ENCODE results near the gene FEM1A. TPM values are rescaled to one million over a fixed set of nuclear protein-coding genes. Genes with fewer than 3 reads are reported as not detected.
A peak's percentile ranks its signal among the peaks of the same experiment; 100 is the strongest.
"Not testable (repeated sequence)": the region's sequence is repeated elsewhere in the genome, so short reads cannot be mapped to it uniquely, and the experiment has no call there.

FEM1A gene, protein sequence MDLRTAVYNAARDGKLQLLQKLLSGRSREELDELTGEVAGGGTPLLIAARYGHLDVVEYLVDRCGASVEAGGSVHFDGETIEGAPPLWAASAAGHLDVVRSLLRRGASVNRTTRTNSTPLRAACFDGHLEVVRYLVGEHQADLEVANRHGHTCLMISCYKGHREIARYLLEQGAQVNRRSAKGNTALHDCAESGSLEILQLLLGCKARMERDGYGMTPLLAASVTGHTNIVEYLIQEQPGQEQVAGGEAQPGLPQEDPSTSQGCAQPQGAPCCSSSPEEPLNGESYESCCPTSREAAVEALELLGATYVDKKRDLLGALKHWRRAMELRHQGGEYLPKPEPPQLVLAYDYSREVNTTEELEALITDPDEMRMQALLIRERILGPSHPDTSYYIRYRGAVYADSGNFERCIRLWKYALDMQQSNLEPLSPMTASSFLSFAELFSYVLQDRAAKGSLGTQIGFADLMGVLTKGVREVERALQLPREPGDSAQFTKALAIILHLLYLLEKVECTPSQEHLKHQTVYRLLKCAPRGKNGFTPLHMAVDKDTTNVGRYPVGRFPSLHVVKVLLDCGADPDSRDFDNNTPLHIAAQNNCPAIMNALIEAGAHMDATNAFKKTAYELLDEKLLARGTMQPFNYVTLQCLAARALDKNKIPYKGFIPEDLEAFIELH
- 10 to 100 TPM; 31.8 to 35.8 (median 34.7) TPM for total RNA-seq

DNA sequence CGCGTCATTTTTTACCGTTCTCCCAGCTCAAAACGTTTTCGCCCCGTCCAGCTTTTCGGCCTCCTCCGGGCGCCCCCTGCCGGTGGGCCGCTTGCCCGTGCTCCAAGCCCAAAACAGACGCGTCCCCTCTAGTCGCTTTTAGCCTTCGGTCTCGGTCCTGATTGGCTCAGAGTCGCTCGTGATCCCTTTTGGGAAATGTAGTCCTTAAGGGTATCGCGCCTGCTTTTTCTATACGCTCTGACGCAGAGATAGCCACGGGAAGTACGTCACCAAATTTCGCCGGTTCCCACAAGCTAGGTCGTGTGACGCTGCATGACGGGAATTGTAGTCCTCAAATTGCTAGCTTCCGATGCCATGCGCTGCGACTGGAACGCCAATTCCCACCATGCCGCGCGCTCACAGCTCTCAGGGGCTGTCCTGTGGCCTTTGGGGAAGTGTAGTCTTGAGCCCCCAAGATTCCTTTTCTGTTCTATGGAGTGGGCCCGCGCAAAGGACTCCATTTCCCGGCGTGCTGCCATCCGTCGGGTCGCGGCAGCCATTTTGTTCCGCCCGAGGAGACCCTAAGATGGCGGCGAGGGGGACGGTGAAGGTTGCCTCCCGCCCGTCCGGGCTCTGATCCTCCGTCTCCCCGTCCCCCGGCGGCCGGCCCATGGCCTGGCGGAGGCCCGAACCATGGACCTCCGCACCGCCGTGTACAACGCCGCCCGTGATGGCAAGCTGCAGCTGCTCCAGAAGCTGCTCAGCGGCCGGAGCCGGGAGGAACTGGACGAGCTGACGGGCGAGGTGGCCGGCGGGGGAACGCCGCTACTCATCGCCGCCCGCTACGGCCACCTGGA is at the start of gene FEM1A:
TSS of gene FEM1A (plus strand) at position 552 of the 836 bp plus-strand sequence. CDS start at position 673, 121 bp downstream.
- Mint-ChIP-seq H3K4me1 (ENCODE audit: low read depth) (peaks cover 35% of the 10 kb centered on the region), H3K27me3 (ENCODE audit: low read depth) (peaks cover 2% of the 10 kb centered on the region), H3K9me3 (no peaks in the 10 kb centered on the region), H3K4me3 (peak within 1 kb of the TSS; percentile 85), H3K36me3 (ENCODE audit: insufficient read depth) (peaks cover 8% of the 10 kb centered on the region)
- ATAC-seq (peak; percentile 96 to 97), DNase-seq (peak; percentile 96)

DNA sequence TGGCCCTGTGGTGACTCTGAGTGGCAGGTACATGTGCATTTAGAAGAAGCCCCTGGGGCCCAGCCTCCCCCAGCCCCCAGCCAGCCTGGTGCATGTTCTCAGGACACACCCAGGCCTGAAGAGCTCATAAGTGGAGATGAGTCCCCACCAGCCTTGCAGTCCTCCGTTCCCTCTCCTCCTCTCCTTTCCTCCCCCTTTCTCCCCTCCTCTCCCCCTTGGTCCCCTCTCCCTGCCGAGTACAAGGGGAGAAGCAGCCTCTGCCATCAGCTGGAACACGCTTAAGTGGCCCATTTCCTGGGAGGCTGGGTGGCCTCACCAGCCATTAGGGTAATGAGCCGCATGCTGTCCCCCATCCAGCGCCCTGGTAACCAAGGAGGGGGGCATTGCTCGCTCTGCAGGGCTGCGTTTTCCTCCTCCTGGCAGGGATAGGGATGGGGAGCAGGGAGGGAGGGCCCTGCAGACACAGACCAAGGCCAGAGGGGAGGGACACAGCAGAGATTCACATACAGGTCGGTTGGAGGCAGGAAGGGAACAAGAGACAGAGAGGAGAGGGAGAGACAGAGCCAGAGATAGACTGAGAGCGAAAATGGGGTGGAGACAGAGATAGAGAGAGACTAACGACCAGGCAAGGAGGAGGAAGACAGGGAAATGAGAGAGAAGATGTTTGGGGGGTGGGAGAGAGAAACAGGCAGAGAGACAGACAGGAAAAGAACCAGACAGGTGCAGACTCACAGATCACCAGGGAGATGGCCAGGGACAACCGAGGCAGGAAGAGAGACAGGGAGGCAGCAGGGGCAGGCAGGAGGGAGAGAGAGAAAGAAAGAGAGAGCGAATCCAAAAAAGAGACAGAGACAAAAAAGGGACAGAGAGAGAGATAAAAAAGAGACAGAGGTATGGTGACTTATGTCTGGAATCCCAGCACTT is 48.5 kb upstream of the FEM1A start:
- no peak for ATAC-seq
- DNase-seq, result no peak
- no peak overlapping the region for H3K4me3 Mint-ChIP-seq
- peaks cover 26% of the 10 kb centered on the region for H3K27me3 Mint-ChIP-seq (ENCODE audit: low read depth)
- H3K36me3 Mint-ChIP-seq (ENCODE audit: insufficient read depth), result no peaks in the 10 kb centered on the region
- no peaks in the 10 kb centered on the region for H3K9me3 Mint-ChIP-seq
- no peaks in the 10 kb centered on the region for H3K4me1 Mint-ChIP-seq (ENCODE audit: low read depth)

DNA sequence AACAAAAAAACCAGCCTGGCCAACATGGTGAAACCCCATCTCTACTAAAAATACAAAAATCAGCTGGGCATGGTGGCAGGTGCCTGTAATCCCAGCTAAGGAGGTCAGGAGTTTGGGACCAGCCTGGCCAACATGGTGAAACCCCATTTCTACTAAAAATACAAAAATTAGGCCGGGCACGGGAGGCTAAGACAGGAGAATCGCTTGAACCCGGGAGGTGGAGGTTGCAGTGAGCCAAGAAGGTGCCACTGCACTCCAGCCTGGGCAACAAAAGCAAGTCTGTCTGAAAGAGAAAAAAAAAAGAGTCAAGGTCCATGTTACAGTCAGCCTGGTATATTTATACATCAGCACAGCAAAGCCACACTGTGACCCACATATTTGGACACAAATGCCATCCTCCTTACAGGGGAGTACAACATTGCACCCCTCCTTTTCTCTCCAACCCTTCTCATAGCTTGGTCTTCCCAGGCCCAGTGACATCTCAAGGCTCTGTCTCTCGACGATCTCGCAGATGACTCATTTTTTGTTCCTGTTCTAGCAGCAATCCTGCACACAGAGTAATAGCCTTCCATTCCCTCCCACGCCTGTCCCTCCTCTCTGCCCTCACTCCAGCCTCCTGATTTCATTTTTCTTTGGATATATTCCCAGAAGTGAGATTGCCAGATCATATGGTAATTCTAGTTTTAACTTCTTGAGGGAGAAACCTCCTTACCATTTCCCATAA is 46.9 kb upstream of the FEM1A start:
- ATAC-seq, result no peak
- no peak for DNase-seq
- H3K4me1 Mint-ChIP-seq (ENCODE audit: low read depth), result no peaks in the 10 kb centered on the region

DNA sequence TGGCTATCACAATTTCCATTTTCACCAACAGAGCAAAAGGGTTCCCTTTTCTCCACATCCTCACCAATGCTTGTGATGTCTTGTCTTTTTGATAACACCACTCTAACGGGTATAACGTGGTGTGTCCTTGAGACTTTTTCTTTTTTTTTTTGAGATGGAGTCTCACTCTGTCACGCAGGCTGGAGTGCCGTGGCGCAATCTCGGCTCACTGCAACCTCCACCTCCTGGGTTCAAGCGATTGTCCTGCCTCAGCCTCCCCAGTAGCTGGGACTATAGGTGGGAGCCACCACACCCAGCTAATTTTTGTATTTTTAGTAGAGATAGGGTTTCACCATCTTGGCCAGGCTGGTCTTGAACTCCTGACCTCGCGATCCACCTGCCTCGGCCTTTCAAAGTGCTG is 46.4 kb upstream of the FEM1A start:
- not testable (repeated sequence) for H3K4me3 Mint-ChIP-seq; H3K9me3 Mint-ChIP-seq; DNase-seq; H3K36me3 Mint-ChIP-seq (ENCODE audit: insufficient read depth); H3K4me1 Mint-ChIP-seq (ENCODE audit: low read depth); ATAC-seq
- peaks cover 37% of the 10 kb centered on the region for H3K27me3 Mint-ChIP-seq (ENCODE audit: low read depth)

More for the DNA sequence above, 46.9 kb upstream of the FEM1A start:
- H3K9me3 Mint-ChIP-seq, result no peaks in the 10 kb centered on the region
- H3K36me3 Mint-ChIP-seq (ENCODE audit: insufficient read depth), result no peaks in the 10 kb centered on the region
- H3K27me3 Mint-ChIP-seq (ENCODE audit: low read depth), result peaks cover 33% of the 10 kb centered on the region
- H3K4me3 Mint-ChIP-seq, result no peak overlapping the region

DNA sequence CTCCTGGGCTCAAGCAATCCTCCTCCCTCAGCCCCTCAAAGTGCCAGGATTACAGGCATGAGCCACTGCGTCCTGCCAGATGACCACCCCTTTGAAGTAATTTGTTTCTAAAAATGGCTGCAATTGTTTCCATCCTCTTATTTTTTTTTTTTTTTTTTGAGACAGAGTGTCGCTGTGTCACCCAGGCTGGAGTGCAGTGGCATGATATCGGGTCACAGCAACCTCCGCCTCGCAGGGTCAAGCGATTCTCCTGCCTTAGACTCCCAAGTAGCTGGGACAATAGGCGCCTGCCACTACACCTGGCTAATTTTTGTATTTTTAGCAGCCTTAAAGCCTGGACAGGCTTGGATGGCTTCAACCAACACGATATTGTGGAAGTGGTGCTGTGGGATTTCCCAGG is 45.5 kb upstream of the FEM1A start:
- no peaks in the 10 kb centered on the region for H3K9me3 Mint-ChIP-seq
- no peaks in the 10 kb centered on the region for H3K4me1 Mint-ChIP-seq (ENCODE audit: low read depth)
- no peak overlapping the region for H3K4me3 Mint-ChIP-seq
- no peaks in the 10 kb centered on the region for H3K36me3 Mint-ChIP-seq (ENCODE audit: insufficient read depth)
- DNase-seq (no peak), ATAC-seq (no peak)
- H3K27me3 Mint-ChIP-seq (ENCODE audit: low read depth), result peaks cover 37% of the 10 kb centered on the region

DNA sequence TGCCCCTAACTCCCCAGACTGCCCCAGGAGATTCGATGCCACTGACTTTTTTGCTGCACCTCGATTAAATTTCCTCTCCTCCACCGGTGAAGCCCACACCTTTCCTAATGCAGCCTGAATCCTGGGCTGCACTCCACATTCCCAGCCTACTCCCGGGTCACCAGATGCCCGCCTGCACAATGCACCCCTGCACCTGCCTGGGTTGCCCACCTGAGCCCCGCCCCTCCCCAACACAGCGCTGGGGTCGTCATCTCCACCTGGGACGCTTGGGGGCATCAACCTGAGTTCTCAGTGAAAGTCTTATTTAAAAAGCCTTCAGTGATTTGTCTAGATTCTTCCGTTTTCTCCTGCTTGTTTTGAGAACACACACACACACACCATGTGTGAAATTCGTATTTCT is 43.3 kb upstream of the FEM1A start:
- ATAC-seq (no peak), DNase-seq (no peak)
- no peaks in the 10 kb centered on the region for H3K4me1 Mint-ChIP-seq (ENCODE audit: low read depth)
- H3K27me3 Mint-ChIP-seq (ENCODE audit: low read depth), result peaks cover 38% of the 10 kb centered on the region
- H3K36me3 Mint-ChIP-seq (ENCODE audit: insufficient read depth), result no peaks in the 10 kb centered on the region
- H3K9me3 Mint-ChIP-seq, result no peaks in the 10 kb centered on the region
- H3K4me3 Mint-ChIP-seq, result no peak overlapping the region

DNA sequence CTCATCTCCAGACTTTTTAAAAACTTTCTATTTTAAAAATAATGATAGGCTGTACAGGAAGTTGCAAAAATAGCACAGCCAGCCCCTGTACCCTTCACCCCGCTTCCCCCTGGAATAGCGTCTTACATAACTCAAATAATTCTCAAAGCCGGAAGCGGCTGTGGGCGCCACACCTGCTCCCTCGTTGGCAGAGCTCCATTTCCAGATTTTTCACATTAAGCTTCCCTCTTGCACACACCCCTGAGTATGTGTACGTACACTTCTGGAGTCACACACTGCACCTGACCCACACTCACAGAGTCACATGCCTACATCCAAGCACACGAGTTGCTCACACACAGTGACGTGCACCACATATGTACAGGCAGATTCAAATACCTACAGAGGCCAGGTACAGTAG is 42.9 kb upstream of the FEM1A start:
- ATAC-seq (no peak), DNase-seq (no peak)
- Mint-ChIP-seq H3K36me3 (ENCODE audit: insufficient read depth) (no peaks in the 10 kb centered on the region), H3K4me1 (ENCODE audit: low read depth) (no peaks in the 10 kb centered on the region), H3K27me3 (ENCODE audit: low read depth) (peaks cover 36% of the 10 kb centered on the region), H3K4me3 (no peak overlapping the region), H3K9me3 (no peaks in the 10 kb centered on the region)

DNA sequence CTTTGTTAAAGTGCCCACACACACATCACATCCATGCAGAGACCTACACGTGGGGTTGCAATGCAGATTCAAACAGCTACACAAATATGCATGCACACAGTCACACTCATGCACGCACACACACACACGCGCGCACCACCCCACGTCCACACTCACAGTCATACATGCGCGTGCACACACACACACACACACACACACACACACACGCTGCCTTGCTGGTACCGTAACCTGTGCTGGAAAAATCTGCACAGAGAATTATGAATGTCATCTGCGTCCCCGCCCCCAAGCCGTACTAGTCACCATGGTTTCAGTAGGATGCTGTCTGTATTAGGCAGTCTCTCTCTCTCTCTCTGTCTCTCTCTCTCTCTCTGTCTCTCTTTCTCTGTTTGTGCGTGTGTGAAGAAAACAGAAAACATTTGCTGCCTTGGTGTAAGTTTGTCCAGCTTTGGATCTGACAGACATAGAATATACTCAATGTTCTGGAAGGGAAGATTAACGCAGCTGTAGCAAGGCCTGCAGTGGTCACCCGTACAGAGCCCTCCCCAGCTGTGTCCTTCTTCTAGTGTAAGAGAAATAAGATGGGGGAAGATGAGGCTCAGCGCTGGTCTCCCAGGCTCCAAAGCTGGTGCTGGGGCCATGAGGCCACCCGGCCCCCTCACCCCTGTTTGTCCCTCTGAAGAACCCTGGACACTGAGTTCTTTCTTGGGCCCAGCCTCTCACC is 41.5 kb upstream of the FEM1A start:
- no peaks in the 10 kb centered on the region for H3K9me3 Mint-ChIP-seq
- H3K4me3 Mint-ChIP-seq, result no peak overlapping the region
- H3K4me1 Mint-ChIP-seq (ENCODE audit: low read depth), result no peaks in the 10 kb centered on the region
- DNase-seq, result no peak
- H3K36me3 Mint-ChIP-seq (ENCODE audit: insufficient read depth), result no peaks in the 10 kb centered on the region
- ATAC-seq, result no peak
- H3K27me3 Mint-ChIP-seq (ENCODE audit: low read depth), result peaks cover 38% of the 10 kb centered on the region

DNA sequence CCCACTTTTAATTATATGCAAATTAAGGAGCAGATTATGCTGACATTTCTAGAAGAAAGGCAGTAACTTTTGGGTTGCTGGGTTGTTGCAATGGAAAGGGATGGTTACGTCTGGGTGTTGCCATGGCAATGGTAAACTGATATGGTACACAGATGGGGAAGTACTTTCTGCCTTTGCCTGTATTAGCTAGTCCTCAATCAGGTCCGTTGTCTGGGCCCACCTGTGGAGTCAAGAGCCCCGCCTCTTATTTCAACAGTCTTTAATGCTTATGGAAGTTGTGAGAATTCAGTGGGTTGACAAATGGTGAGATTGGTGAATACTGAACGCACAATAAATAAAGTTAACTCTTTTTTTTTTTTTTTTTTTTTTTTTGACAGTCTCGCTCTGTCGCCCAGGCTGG is 37.3 kb upstream of the FEM1A start:
- Mint-ChIP-seq H3K4me3 (no peak overlapping the region), H3K4me1 (ENCODE audit: low read depth) (no peaks in the 10 kb centered on the region)
- no peak for ATAC-seq

DNA sequence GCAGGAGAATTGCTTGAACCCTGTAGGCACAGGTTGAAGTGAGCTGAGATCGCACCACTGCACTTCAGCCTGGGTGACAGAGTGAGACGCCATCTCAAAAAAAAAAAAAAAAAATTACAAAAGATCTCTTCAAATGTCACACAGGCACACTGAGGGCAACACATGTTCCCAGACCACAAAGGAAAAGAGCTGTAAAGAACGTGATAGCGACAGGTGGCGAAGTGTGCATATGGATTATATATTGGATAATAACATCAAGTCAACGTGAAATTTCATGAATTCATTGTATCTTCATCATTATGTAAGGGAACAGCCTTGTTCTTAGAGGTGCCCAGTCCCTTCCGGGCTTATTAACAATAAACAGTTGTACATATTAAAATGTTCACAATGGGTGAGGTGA is 36.1 kb upstream of the FEM1A start:
- Mint-ChIP-seq H3K4me3 (no peak overlapping the region), H3K9me3 (no peaks in the 10 kb centered on the region), H3K27me3 (ENCODE audit: low read depth) (peaks cover 38% of the 10 kb centered on the region), H3K4me1 (ENCODE audit: low read depth) (peaks cover 3% of the 10 kb centered on the region), H3K36me3 (ENCODE audit: insufficient read depth) (no peaks in the 10 kb centered on the region)
- ATAC-seq, result no peak
- DNase-seq, result no peak

More for the DNA sequence above, 37.3 kb upstream of the FEM1A start:
- Mint-ChIP-seq H3K9me3 (no peaks in the 10 kb centered on the region), H3K36me3 (ENCODE audit: insufficient read depth) (no peaks in the 10 kb centered on the region), H3K27me3 (ENCODE audit: low read depth) (peaks cover 36% of the 10 kb centered on the region)
- no peak for DNase-seq

DNA sequence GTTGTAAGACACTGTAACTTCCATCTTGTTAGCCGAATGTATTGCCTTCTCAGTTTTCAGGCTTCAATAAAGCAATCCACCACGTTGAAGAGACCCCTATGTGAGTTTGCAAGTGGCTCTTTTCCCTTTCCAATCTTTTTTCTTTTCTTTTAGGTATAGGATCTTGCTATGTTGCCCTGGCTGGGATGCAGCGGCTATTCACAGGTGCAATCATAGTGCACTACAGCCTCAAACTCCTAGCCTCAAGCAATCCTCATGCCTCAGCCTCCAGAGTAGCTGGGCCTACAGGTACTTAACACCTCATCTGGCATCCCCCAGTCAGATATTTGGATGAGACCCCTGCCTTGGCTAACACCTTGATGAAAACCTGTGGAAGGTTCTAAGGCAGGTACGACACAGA is 33.5 kb upstream of the FEM1A start:
- no peak for ATAC-seq

DNA sequence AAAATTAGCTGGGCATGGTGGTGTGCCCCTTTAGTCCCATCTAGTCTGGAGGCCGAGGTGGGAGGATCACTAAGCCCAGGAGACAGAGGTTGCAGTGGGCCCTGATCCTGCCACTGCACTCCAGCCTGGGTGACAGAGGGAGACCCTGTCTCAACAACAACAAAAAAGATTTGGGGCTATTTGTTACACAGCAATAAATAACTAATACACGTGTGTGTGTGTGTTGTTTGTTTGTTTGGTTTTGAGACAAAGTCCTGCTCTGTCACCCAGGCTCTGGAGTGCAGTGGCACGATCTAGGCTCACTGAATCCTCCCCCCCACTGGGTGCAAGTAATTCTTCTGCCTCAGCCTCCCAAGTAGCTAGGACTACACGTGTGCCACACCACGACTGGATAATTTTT is 32.9 kb upstream of the FEM1A start:
- Mint-ChIP-seq H3K9me3 (no peaks in the 10 kb centered on the region), H3K27me3 (ENCODE audit: low read depth) (peaks cover 54% of the 10 kb centered on the region), H3K4me3 (no peak overlapping the region), H3K4me1 (ENCODE audit: low read depth) (peaks cover 3% of the 10 kb centered on the region), H3K36me3 (ENCODE audit: insufficient read depth) (no peaks in the 10 kb centered on the region)
- no peak for DNase-seq
- no peak for ATAC-seq

More for the DNA sequence above, 33.5 kb upstream of the FEM1A start:
- no peak for DNase-seq
- Mint-ChIP-seq H3K4me1 (ENCODE audit: low read depth) (peaks cover 3% of the 10 kb centered on the region), H3K9me3 (no peaks in the 10 kb centered on the region), H3K27me3 (ENCODE audit: low read depth) (peaks cover 53% of the 10 kb centered on the region), H3K36me3 (ENCODE audit: insufficient read depth) (no peaks in the 10 kb centered on the region), H3K4me3 (no peak overlapping the region)

Data from activated T-cell treated with anti-CD3 and anti-CD28 coated beads, Interleukin-2, amount 50 U/mL, for 4 hours (primary cell).